Measurements from ENCODE around the gene CHD2. TPM values are rescaled to one million over a fixed set of nuclear protein-coding genes. Genes with fewer than 3 reads are reported as not detected.

Gene CHD2
- total and polyA plus RNA-seq, 9 donors, result 53.4 to 71.2 (median 54.8) TPM

DNA sequence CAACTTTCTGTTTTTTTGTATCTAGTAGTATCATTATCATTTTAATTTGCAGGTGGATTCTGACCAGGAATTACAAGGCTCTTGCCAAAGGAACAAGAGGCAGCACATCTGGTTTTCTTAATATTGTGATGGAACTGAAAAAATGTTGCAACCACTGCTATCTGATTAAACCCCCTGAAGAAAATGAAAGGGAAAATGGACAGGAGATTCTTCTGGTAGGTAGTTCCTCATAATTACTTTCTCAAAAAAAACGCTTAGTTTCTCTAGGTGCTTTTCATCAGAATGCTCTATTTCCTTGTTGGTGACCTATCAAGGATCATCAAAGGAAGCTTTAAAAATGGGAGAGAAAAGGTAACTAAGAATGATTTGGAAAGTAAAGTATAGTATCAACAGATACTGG lies 71.6 kb downstream of the CHD2 start:
- no peak for DNase-seq
- Histone ChIP-seq H3K27ac (ENCODE audit: low read length) (no peak overlapping the region), H3K27me3 (ENCODE audit: control insufficient read depth, insufficient read depth, low read length) (no peaks in the 10 kb centered on the region), H3K9me3 (replicated peaks; ENCODE audit: control insufficient read depth, low read depth, low read length) (no peaks in the 10 kb centered on the region), H3K4me1 (ENCODE audit: control insufficient read depth, insufficient read depth, low read length) (no peaks in the 10 kb centered on the region), H3K36me3 (ENCODE audit: control insufficient read depth, insufficient read depth, low read length) (peaks cover 49% of the 10 kb centered on the region), H3K4me3 (ENCODE audit: low read length) (no peak overlapping the region)
- WGBS (ENCODE audit: insufficient coverage), result no CpG with 5 or more reads among the region's 1 CpG

DNA sequence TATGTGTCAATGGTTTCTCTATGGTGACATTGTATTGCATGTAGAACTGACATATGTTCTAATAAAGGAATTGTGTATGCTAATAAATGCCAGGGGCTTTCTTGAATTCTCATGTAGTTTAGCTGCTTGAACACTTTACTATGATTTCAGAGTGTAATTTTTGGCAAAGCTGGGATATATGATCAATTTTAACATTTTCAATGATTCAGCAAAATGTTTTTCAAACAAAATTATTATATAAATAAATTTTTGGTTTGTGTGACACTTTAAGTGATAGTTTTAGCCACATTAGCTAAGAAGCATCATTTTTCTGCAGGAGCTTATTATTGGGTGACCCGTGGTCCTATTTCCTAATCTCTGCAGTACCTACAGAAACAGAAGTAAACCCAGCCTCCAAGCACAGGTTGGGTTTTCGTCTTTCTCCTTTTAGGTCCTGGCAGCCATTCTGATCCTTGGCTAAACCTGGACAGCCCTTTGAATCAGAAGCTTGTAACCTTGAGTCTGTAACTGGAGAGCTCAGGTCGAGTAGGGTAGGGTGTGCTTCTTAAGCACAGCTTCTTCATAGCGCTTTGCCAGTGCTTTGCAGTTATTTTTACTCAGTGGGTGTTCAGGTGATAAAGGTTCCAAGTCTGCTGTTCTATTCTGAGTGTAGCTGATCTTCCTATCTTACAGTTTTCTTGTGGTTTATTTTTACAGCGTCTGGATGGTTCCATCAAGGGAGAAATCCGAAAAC lies 74.2 kb downstream of the CHD2 start:
- WGBS (ENCODE audit: insufficient coverage), result 93% methylated on average over 3 of the region's 6 CpGs

DNA sequence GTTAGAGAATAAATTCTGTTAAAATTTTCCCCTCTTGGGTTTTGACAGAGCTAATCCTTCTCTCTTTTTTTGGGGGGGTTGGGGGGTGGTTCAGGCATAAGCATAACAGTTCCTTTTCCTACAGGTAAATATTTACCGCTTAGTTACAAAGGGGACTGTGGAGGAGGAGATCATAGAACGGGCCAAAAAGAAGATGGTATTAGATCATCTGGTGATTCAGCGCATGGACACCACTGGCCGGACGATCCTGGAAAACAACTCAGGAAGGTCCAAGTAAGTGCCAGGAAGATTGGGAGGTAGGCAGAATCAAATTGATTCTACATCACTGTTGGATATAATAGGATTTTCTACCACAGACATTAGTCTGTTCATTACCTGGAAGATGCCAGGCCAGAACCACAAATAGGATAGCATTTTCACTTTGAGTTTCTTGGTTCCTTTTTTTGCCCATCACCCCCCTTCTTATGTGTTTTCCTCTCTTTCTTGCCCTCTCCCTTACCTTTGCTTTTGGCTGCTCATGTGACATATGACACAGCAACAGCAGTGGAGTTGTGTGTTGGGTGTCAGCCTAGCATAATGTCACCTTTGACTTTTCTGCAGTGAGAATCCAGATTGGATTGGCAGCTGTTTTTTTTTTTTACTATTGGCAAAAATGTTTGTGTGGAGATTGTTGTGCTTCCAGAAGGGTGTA lies 79.0 kb downstream of the CHD2 start:
- peaks cover 62% of the 10 kb centered on the region for H3K36me3 ChIP-seq (ENCODE audit: control insufficient read depth, insufficient read depth, low read length)
- no CpG with 5 or more reads among the region's 5 CpGs for WGBS (ENCODE audit: insufficient coverage)
- H3K27ac ChIP-seq (ENCODE audit: low read length), result no peak overlapping the region
- DNase-seq, result peak; percentile 25
- no peaks in the 10 kb centered on the region for H3K4me1 ChIP-seq (ENCODE audit: control insufficient read depth, insufficient read depth, low read length)
- H3K4me3 ChIP-seq (ENCODE audit: low read length), result no peak overlapping the region
- no peaks in the 10 kb centered on the region for H3K9me3 ChIP-seq (replicated peaks; ENCODE audit: control insufficient read depth, low read depth, low read length)
- no peaks in the 10 kb centered on the region for H3K27me3 ChIP-seq (ENCODE audit: control insufficient read depth, insufficient read depth, low read length)

More for the DNA sequence above, 74.2 kb downstream of the CHD2 start:
- Histone ChIP-seq H3K36me3 (ENCODE audit: control insufficient read depth, insufficient read depth, low read length) (peaks cover 54% of the 10 kb centered on the region), H3K27me3 (ENCODE audit: control insufficient read depth, insufficient read depth, low read length) (no peaks in the 10 kb centered on the region), H3K4me3 (ENCODE audit: low read length) (no peak overlapping the region), H3K9me3 (replicated peaks; ENCODE audit: control insufficient read depth, low read depth, low read length) (no peaks in the 10 kb centered on the region), H3K27ac (ENCODE audit: low read length) (no peak overlapping the region), H3K4me1 (ENCODE audit: control insufficient read depth, insufficient read depth, low read length) (no peaks in the 10 kb centered on the region)
- no peak for DNase-seq

DNA sequence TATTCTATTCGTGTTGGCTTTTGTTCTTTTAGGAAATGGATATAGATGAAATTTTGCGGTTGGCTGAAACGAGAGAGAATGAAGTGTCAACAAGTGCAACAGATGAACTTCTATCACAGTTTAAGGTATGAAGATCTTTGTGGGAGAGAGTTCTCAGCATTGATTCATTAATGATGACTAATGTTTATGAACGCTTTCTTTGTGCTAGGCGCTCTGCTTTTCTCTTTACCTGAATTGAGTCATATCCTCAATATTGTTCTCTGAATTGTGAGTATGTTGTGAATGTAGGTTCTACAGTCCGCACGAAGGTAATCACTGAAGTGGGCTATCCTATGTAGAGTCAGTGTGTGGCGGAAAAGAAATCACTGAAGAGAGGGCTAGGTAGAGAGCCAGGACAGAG lies 81.2 kb downstream of the CHD2 start:
- Histone ChIP-seq H3K36me3 (ENCODE audit: control insufficient read depth, insufficient read depth, low read length) (peaks cover 63% of the 10 kb centered on the region), H3K27ac (ENCODE audit: low read length) (no peak overlapping the region), H3K4me3 (ENCODE audit: low read length) (no peak overlapping the region), H3K9me3 (replicated peaks; ENCODE audit: control insufficient read depth, low read depth, low read length) (no peaks in the 10 kb centered on the region), H3K4me1 (ENCODE audit: control insufficient read depth, insufficient read depth, low read length) (no peaks in the 10 kb centered on the region), H3K27me3 (ENCODE audit: control insufficient read depth, insufficient read depth, low read length) (no peaks in the 10 kb centered on the region)
- WGBS (ENCODE audit: insufficient coverage), result 84% methylated on average over 5 of the region's 8 CpGs
- no peak for DNase-seq

DNA sequence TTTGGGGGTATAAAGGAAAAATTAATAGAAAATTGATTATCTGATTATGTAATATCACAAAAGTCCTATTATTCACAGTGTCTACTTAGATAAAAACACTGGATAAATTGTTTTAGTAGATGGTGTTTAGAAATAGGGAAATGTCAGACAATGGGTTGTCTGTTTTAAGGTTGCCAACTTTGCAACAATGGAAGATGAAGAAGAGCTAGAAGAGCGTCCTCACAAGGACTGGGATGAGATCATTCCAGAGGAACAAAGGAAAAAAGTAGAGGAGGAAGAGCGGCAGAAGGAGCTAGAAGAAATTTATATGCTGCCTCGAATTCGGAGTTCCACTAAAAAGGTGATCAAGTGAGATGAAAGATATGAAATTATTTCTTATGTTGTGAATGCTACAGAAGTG lies 84.0 kb downstream of the CHD2 start:
- Histone ChIP-seq H3K4me3 (ENCODE audit: low read length) (no peak overlapping the region), H3K9me3 (replicated peaks; ENCODE audit: control insufficient read depth, low read depth, low read length) (no peaks in the 10 kb centered on the region), H3K27ac (ENCODE audit: low read length) (no peak overlapping the region), H3K36me3 (ENCODE audit: control insufficient read depth, insufficient read depth, low read length) (peaks cover 58% of the 10 kb centered on the region), H3K4me1 (ENCODE audit: control insufficient read depth, insufficient read depth, low read length) (no peaks in the 10 kb centered on the region), H3K27me3 (ENCODE audit: control insufficient read depth, insufficient read depth, low read length) (no peaks in the 10 kb centered on the region)
- DNase-seq, result no peak
- WGBS (ENCODE audit: insufficient coverage), result 64% methylated on average over 4 of the region's 4 CpGs

DNA sequence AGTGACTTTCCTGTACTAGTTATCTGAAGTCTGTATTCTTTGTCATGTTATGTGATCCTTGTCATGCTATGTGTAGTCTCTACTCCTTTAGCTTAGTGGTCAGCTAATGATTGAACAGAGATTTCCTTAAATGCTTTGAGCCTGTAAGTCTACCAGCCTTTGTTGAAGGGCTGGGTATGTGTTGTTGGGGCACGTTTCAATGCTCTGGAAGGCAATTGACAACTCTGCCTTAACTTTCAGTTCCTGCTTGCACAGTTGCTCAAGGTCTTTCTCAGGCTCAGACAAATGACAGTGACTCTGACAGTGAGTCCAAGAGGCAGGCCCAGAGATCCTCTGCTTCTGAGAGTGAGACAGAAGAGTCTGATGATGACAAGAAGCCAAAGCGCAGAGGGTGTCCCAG lies 89.3 kb downstream of the CHD2 start:
- Histone ChIP-seq H3K27me3 (ENCODE audit: control insufficient read depth, insufficient read depth, low read length) (no peaks in the 10 kb centered on the region), H3K9me3 (replicated peaks; ENCODE audit: control insufficient read depth, low read depth, low read length) (no peaks in the 10 kb centered on the region), H3K27ac (ENCODE audit: low read length) (no peak overlapping the region), H3K4me3 (ENCODE audit: low read length) (no peak overlapping the region), H3K4me1 (ENCODE audit: control insufficient read depth, insufficient read depth, low read length) (peaks cover 2% of the 10 kb centered on the region), H3K36me3 (ENCODE audit: control insufficient read depth, insufficient read depth, low read length) (peaks cover 46% of the 10 kb centered on the region)
- no CpG with 5 or more reads among the region's 2 CpGs for WGBS (ENCODE audit: insufficient coverage)
- DNase-seq, result no peak

DNA sequence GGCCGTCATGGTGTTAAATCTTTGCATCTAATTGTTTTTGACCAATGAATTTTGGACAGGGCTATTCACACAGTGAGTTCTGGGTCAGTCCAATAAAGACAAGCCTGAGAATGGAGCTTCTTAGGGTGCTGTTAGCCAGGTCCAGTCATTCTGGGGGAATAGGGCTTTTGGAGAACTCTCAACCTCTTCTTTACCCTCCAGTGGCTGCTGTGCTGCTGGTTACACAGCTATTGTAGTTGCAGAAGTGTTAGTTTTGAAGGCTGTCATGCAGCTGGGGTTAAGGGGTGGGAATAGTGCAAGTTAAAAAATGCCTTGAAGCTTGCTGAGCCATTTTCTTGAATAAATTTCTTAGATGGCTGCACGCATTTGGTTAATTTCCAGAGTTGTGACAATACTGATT lies 89.9 kb downstream of the CHD2 start:
- Histone ChIP-seq H3K4me3 (ENCODE audit: low read length) (no peak overlapping the region), H3K36me3 (ENCODE audit: control insufficient read depth, insufficient read depth, low read length) (peaks cover 44% of the 10 kb centered on the region), H3K9me3 (replicated peaks; ENCODE audit: control insufficient read depth, low read depth, low read length) (no peaks in the 10 kb centered on the region), H3K27ac (ENCODE audit: low read length) (no peak overlapping the region), H3K4me1 (ENCODE audit: control insufficient read depth, insufficient read depth, low read length) (peaks cover 2% of the 10 kb centered on the region), H3K27me3 (ENCODE audit: control insufficient read depth, insufficient read depth, low read length) (no peaks in the 10 kb centered on the region)
- 100% methylated on average over 1 of the region's 2 CpGs for whole genome bisulfite sequencing (ENCODE audit: insufficient coverage)
- no peak for DNase-seq

DNA sequence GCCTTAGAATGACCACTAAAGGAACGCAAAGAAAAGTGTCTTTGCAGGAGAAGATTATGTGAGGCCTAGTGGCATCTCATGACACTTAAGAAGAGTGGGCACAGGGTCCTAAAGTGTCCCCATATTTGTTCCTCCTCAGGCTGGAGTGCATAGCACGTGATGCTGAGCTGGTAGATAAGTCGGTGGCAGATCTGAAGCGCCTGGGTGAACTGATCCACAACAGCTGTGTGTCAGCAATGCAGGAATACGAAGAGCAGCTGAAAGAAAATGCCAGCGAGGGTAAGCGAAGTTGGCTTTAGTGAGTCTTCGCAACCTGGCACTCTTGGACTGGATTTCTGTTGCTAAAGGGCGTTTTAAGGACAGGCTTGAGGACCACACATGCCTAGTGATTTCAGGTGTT lies 92.6 kb downstream of the CHD2 start:
- Histone ChIP-seq H3K36me3 (ENCODE audit: control insufficient read depth, insufficient read depth, low read length) (peaks cover 36% of the 10 kb centered on the region), H3K27me3 (ENCODE audit: control insufficient read depth, insufficient read depth, low read length) (no peaks in the 10 kb centered on the region), H3K4me3 (ENCODE audit: low read length) (no peak overlapping the region), H3K4me1 (ENCODE audit: control insufficient read depth, insufficient read depth, low read length) (peaks cover 2% of the 10 kb centered on the region), H3K27ac (ENCODE audit: low read length) (no peak overlapping the region), H3K9me3 (replicated peaks; ENCODE audit: control insufficient read depth, low read depth, low read length) (no peaks in the 10 kb centered on the region)
- DNase-seq, result peak; percentile 69
- WGBS (ENCODE audit: insufficient coverage), result 85% methylated on average over 8 of the region's 9 CpGs

DNA sequence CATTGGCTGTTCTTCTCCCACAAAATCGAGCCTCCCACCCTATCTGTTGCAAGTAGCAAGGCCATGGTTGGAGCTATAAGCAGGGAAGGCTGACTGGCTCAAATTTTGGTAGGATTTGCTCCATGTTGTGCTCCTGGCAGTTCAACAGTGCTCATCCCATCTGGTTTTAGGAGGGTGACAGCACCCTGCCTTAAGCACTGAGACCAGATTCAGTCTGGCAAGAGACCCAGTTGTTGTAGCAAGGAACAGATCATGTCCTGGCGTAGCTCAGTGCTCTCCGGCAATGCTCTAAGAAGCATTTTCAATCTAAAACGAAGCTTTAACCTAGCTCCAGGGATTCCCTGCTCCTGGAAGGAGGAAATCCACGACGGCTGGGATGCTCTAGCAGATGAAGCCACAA lies 97.7 kb downstream of the CHD2 start:
- Histone ChIP-seq H3K27me3 (ENCODE audit: control insufficient read depth, insufficient read depth, low read length) (no peaks in the 10 kb centered on the region), H3K4me1 (ENCODE audit: control insufficient read depth, insufficient read depth, low read length) (no peaks in the 10 kb centered on the region), H3K9me3 (replicated peaks; ENCODE audit: control insufficient read depth, low read depth, low read length) (no peaks in the 10 kb centered on the region), H3K36me3 (ENCODE audit: control insufficient read depth, insufficient read depth, low read length) (peaks cover 52% of the 10 kb centered on the region), H3K27ac (ENCODE audit: low read length) (no peak overlapping the region), H3K4me3 (ENCODE audit: low read length) (no peak overlapping the region)
- 84% methylated on average over 2 of the region's 6 CpGs for WGBS (ENCODE audit: insufficient coverage)
- DNase-seq, result no peak

DNA sequence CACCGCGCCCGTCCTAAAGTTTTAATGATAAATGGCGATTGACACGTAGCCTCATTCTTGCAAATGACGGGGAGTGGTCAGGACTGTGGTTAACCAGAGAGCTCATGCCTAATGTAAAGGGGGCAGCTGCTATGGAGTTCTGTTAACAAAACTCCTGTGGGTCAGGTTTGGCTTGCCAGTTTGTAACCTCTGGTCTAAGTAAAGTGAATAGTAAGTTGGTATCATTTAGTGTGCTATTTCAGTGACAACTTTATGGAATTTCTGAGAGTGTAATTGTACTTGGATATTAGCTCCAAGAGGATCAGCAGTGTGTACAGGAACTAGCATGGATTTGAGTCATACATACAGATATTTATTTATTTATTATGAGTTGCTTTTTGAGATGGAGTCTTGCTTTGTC lies 101.0 kb downstream of the CHD2 start:
- H3K9me3 ChIP-seq (replicated peaks; ENCODE audit: control insufficient read depth, low read depth, low read length), result no peaks in the 10 kb centered on the region
- 96% methylated on average over 6 of the region's 6 CpGs for WGBS (ENCODE audit: insufficient coverage)
- no peak for DNase-seq
- no peak overlapping the region for H3K27ac ChIP-seq (ENCODE audit: low read length)
- H3K36me3 ChIP-seq (ENCODE audit: control insufficient read depth, insufficient read depth, low read length), result peaks cover 58% of the 10 kb centered on the region
- H3K4me1 ChIP-seq (ENCODE audit: control insufficient read depth, insufficient read depth, low read length), result no peaks in the 10 kb centered on the region
- H3K4me3 ChIP-seq (ENCODE audit: low read length), result no peak overlapping the region
- H3K27me3 ChIP-seq (ENCODE audit: control insufficient read depth, insufficient read depth, low read length), result no peaks in the 10 kb centered on the region
